Measurements from ENCODE around the gene CFTR. TPM values are rescaled to one million over a fixed set of nuclear protein-coding genes. Genes with fewer than 3 reads are reported as not detected.
"Not testable (repeated sequence)": the region's sequence is repeated elsewhere in the genome, so short reads cannot be mapped to it uniquely, and the experiment has no call there.

The CFTR gene
- total RNA-seq, 4 donors from 2014 or later: 3.4 to 13.5 (median 7.1) TPM

DNA sequence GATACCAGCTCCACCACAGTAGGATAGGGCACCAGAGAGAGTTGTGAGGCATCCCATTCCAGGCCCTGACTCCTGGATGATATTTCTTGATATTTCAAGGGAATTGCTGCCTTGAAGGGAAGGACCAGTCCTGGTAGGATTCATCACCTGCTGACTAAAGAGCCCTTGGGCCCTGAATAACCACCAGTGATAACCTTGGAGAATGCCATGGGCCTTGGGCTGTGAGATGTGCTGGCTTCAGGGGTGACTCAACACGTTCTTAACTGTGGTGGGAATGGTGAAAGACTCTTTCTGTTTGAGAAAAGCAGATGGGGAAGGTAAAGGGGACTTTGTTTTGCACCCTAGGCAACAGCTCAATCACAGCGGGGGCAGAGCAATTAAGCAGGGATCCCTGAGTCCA is 31.2 kb upstream of the CFTR start:
- no peaks in the 10 kb centered on the region for H3K36me3 ChIP-seq
- no peaks in the 10 kb centered on the region for H3K27me3 ChIP-seq
- H3K4me3 ChIP-seq: no peak overlapping the region
- no peak overlapping the region for H3K27ac ChIP-seq
- H3K4me1 ChIP-seq: no peaks in the 10 kb centered on the region
- DNase-seq (ENCODE audit: low spot score in 2 of 2): no peak
- H3K9me3 ChIP-seq: no peaks in the 10 kb centered on the region
- 75% methylated on average over 2 of the region's 2 CpGs for WGBS
- TF ChIP-seq EP300 (IDR thresholded peaks at IDR 0.05) (no peak), POLR2A (IDR thresholded peaks at IDR 0.05) (no peak), POLR2AphosphoS5 (IDR thresholded peaks at IDR 0.05) (no peak)
- TF ChIP-seq, protein P1, sequence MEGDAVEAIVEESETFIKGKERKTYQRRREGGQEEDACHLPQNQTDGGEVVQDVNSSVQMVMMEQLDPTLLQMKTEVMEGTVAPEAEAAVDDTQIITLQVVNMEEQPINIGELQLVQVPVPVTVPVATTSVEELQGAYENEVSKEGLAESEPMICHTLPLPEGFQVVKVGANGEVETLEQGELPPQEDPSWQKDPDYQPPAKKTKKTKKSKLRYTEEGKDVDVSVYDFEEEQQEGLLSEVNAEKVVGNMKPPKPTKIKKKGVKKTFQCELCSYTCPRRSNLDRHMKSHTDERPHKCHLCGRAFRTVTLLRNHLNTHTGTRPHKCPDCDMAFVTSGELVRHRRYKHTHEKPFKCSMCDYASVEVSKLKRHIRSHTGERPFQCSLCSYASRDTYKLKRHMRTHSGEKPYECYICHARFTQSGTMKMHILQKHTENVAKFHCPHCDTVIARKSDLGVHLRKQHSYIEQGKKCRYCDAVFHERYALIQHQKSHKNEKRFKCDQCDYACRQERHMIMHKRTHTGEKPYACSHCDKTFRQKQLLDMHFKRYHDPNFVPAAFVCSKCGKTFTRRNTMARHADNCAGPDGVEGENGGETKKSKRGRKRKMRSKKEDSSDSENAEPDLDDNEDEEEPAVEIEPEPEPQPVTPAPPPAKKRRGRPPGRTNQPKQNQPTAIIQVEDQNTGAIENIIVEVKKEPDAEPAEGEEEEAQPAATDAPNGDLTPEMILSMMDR (IDR thresholded peaks at IDR 0.05): no peak

DNA sequence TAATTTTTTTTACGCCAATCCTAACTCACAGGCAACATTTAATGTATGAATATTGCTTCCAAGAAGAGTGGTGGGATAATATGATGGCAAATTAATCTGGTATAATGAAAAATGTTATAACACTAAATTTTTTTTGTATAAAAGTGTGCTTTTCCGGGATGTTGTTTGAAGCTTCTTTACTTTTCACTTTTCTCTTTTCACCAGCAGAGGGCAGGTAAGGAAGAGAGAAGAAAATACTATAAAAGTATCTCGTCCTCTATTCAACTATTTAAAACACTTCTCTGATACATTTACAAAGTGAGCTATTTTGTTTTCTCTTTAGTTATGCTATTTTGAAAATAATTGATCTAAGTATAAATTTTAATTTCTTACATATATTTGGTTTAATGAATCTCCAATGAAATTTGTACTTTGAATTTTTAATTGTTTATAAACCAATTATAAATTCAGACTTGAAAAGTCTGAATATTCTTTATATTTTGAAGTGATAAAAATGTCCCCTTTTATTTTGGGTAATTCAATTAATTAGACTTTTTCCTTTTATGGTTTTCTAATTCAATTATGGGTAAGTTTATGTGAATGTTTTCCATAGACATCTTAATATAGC is 20.7 kb upstream of the CFTR start:
- no peaks in the 10 kb centered on the region for H3K36me3 ChIP-seq
- H3K27ac ChIP-seq: no peak overlapping the region
- TF ChIP-seq EP300 (IDR thresholded peaks at IDR 0.05): no peak
- TF ChIP-seq, protein P1 (IDR thresholded peaks at IDR 0.05): peak in 1 of 2 donors; percentile 43
- no peak overlapping the region for H3K4me3 ChIP-seq
- no peaks in the 10 kb centered on the region for H3K4me1 ChIP-seq
- DNase-seq (ENCODE audit: low spot score in 2 of 2): no peak
- WGBS: 35% methylated on average over 3 of the region's 3 CpGs
- no peaks in the 10 kb centered on the region for H3K27me3 ChIP-seq
- H3K9me3 ChIP-seq: no peaks in the 10 kb centered on the region

DNA sequence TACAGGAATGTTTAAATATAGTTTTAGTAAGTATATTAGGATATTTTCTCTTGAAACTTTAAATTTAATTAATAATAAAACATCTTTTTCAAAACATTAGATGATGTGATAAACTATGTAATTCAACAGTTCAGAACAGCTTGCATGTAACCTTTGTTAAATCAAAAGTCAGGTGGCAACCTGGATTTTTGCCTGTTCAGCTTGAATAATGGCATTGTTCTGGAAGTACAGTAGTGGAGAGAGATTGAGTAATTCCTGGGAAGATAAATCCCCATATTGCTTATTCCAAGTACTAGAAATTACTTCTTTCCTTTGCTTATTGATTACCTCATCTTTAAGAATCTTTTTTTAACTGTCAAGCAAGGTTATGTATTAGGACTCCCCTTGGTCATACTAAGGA is 20.1 kb upstream of the CFTR start:
- Histone ChIP-seq H3K4me1 (no peaks in the 10 kb centered on the region), H3K9me3 (no peaks in the 10 kb centered on the region)
- DNase-seq (ENCODE audit: low spot score in 2 of 2): no peak

DNA sequence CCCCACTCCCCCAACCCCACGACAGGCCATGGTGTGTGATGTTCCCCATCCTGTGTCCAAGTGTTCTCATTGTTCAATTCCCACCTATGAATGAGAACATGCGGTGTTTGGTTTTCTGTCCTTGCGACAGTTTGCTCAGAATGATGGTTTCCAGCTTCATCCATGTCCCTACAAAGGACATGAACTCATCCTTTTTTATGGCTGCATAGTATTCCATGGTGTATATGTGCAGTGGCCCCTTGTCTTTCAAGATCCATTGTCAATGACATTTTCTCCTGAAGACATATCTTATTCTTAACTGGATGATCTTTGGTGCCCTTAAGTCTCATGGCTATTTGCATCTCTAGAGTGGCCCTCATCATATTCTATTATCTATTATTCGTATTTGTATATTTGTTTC is 19.0 kb upstream of the CFTR start:
- H3K4me3 ChIP-seq; H3K27me3 ChIP-seq; DNase-seq (ENCODE audit: low spot score in 2 of 2); H3K36me3 ChIP-seq; H3K9me3 ChIP-seq; H3K4me1 ChIP-seq; H3K27ac ChIP-seq: not testable (repeated sequence)
- 91% methylated on average over 4 of the region's 4 CpGs for WGBS

More for the DNA sequence above, 20.1 kb upstream of the CFTR start:
- Histone ChIP-seq H3K27ac (no peak overlapping the region), H3K36me3 (no peaks in the 10 kb centered on the region), H3K4me3 (no peak overlapping the region), H3K27me3 (no peaks in the 10 kb centered on the region)
- TF ChIP-seq EP300 (IDR thresholded peaks at IDR 0.05) (no peak), POLR2AphosphoS5 (IDR thresholded peaks at IDR 0.05) (no peak), POLR2A (IDR thresholded peaks at IDR 0.05) (no peak)
- TF ChIP-seq, protein P1 (IDR thresholded peaks at IDR 0.05): no peak

DNA sequence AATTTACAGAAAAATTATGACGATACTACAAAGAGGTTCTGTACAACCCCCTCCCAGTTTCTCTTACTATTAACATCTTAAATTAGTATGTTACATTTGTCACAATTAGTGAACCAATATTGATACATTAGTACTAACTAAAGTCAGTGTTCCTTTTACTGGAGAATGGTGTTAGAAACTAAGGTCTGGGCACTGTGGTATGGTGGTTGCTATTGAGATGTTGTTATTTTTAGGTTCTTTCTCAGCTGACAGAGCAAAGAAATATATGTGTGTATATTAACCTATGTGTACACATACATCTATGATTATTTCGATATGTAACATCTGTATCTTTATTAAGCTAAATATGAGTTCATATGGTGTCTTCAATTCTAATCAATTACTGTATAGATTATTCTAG is 11.7 kb upstream of the CFTR start:
- H3K27ac ChIP-seq: no peak overlapping the region
- WGBS: 89% methylated on average over 2 of the region's 2 CpGs
- no peaks in the 10 kb centered on the region for H3K36me3 ChIP-seq
- no peaks in the 10 kb centered on the region for H3K9me3 ChIP-seq
- H3K4me1 ChIP-seq: no peaks in the 10 kb centered on the region
- no peaks in the 10 kb centered on the region for H3K27me3 ChIP-seq
- DNase-seq (ENCODE audit: low spot score in 2 of 2): no peak
- no peak for TF ChIP-seq POLR2A (IDR thresholded peaks at IDR 0.05)
- no peak for TF ChIP-seq POLR2AphosphoS5 (IDR thresholded peaks at IDR 0.05)
- no peak for TF ChIP-seq EP300 (IDR thresholded peaks at IDR 0.05)
- TF ChIP-seq, protein P1 (IDR thresholded peaks at IDR 0.05): no peak
- H3K4me3 ChIP-seq: no peak overlapping the region

DNA sequence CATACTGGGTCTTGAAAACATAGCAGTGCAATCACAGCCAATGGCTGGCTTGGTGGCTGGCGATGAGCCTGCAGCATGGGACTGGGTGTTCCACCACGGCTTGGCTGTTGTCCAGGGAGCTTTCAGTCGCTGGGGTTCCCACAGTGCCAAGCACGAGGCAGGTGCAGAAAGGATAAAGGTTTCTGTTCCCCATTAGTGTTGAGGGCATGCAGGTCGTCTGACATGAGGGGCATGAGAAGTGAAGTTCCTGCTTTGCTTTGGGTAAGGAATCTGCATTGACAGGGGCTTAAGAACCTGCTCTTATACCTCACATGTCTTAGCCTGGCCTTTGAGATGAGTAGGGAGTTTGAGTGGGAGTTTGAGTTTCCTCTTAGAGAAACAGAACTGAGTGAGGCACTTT is 9.0 kb upstream of the CFTR start:
- Histone ChIP-seq H3K27me3 (no peaks in the 10 kb centered on the region), H3K27ac (no peak overlapping the region), H3K4me3 (no peak overlapping the region), H3K9me3 (no peaks in the 10 kb centered on the region), H3K36me3 (no peaks in the 10 kb centered on the region), H3K4me1 (no peaks in the 10 kb centered on the region)
- no peak for TF ChIP-seq POLR2A (IDR thresholded peaks at IDR 0.05)
- TF ChIP-seq POLR2AphosphoS5 (IDR thresholded peaks at IDR 0.05): no peak
- no peak for DNase-seq (ENCODE audit: low spot score in 2 of 2)
- 39% methylated on average over 5 of the region's 5 CpGs for WGBS
